SU-DHL-6 (cell line): ENCODE results near the gene NUDT12.

Experiments
- H2AFZ ChIP-seq: fragments of 200-600 bp; sonication (generic); 2 replicates; pipeline ENCODE4 v1.6.1; 2014; ENCODE audit warnings: low read depth, mild to moderate bottlenecking, moderate library complexity, mixed read lengths, antibody characterized with exemption, low read length; ENCODE audit not compliant: severe bottlenecking
- H3F3A ChIP-seq: fragments of 200-600 bp; shearing (Covaris generic); 2 replicates; pipeline ENCODE4 v1.6.0; 2016; ENCODE audit warnings: antibody characterized with exemption, mild to moderate bottlenecking; ENCODE audit not compliant: insufficient read depth
- H3K27ac ChIP-seq: fragments of 200-600 bp; sonication (generic); 2 replicates; pipeline ENCODE4 v1.5.1; 2016; ENCODE audit warnings: low read depth, mild to moderate bottlenecking, low read length, moderate library complexity, mixed read lengths
- H3K27me3 ChIP-seq: fragments of 200-600 bp; sonication (generic), shearing (Covaris generic); 2 replicates; pipeline ENCODE4 v1.6.0; 2014; ENCODE audit warnings: mild to moderate bottlenecking, low read length
- H3K36me3 ChIP-seq: fragments of 200-600 bp; sonication (generic); 2 replicates; pipeline ENCODE4 v1.6.1; 2014; ENCODE audit warnings: mild to moderate bottlenecking, low read length, mixed read lengths
- H3K4me2 ChIP-seq: fragments of 300-600, 200-600 bp; shearing (Covaris generic), sonication (generic); 2 replicates; pipeline ENCODE4 v1.6.0; 2014; ENCODE audit warnings: low read length, low read depth, mild to moderate bottlenecking; ENCODE audit not compliant: poor library complexity, severe bottlenecking
- H3K4me3 ChIP-seq: fragments of 200-600 bp; sonication (generic); 2 replicates; pipeline ENCODE4 v1.5.1; 2014; ENCODE audit warnings: antibody characterized with exemption, low read length, mild to moderate bottlenecking, mixed read lengths; ENCODE audit not compliant: insufficient read depth, poor library complexity, severe bottlenecking
- H3K79me2 ChIP-seq: fragments of 200-600 bp; sonication (generic); 2 replicates; pipeline ENCODE4 v1.6.1; 2014; ENCODE audit warnings: mild to moderate bottlenecking, low read length, moderate library complexity; ENCODE audit not compliant: insufficient read depth
- H3K9ac ChIP-seq: fragments of 200-600 bp; sonication (generic); 2 replicates; pipeline ENCODE4 v1.7.0; 2014; ENCODE audit warnings: mild to moderate bottlenecking, low read length
- H3K9me2 ChIP-seq: fragments of 200-600 bp; sonication (generic); replicated peaks from 2 replicates; pipeline ENCODE4 v1.6.1; 2014; ENCODE audit warnings: low read length; ENCODE audit not compliant: insufficient read depth
- H3K9me3 ChIP-seq: fragments of 200-600 bp; sonication (generic); 2 replicates; pipeline ENCODE4 v1.6.1; 2014; ENCODE audit warnings: low read length, mixed read lengths; ENCODE audit not compliant: insufficient read depth
- H4K20me1 ChIP-seq: fragments of 200-600 bp; sonication (generic); 2 replicates; pipeline ENCODE4 v1.6.1; 2014; ENCODE audit warnings: low read depth, mild to moderate bottlenecking, antibody characterized with exemption, low read length, moderate library complexity, mixed read lengths
- EZH2phosphoT487 ChIP-seq: fragments of 200-600 bp; sonication (generic), shearing (Covaris generic); conservative IDR thresholded peaks from 2 replicates; pipeline ENCODE4 v1.6.1; 2018; ENCODE audit warnings: mild to moderate bottlenecking, antibody characterized with exemption, low read length, moderate library complexity, mixed read lengths
- TF ChIP-seq, protein P1 (sequence below): fragments of 200-600 bp; sonication (generic); IDR thresholded peaks from one replicate; pipeline ENCODE4 v1.5.1; 2017; ENCODE audit warnings: antibody characterized with exemption, mild to moderate bottlenecking, low read length, moderate library complexity; ENCODE audit not compliant: insufficient read depth, poor library complexity, severe bottlenecking

NUDT12 gene

DNA sequence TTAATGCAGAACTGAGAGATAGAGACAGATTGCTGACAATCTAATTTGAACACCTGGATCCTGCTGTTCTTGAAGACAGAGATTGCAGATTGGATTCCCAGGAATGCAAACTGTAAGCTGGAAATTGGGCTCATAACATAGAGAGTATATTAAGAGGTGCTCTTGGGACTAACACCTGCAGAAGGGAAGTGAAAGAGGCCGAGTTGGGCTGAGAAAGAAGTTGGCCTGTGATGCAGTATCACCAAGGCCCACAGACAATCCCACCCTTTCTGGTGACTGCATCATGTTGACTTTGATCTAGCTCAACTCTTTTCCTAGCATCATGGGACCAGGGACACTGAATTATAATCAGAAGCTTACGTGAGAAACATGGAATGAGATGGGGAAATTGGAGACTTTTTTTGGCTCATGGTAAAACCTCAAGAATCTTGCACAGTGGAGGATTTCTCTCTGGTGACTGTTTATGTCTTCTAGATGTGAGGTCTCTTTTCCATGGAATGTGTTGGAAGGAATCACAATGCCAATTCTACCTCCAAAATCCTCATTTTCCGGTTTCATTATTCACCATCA is 36.5 kb upstream of the NUDT12 start:
- H3K9ac ChIP-seq, result no peak overlapping the region

DNA sequence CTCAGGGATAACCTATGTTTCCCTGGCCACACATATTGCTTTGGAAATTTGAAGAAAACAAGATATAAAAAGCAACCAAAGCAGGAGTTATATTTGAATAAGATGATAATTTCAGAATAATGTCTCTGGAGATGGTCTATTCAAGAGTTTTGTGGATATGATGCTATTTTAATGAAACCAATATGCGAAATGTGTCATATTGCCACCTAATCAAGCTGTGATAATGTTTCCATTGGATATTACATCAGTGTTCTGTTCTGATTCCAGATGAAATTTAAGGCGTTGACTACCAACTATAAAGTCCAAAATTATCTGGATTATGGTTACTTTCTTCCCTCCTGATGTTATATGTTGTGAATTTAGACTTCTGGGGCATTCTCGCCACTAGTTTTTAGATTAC is 27.6 kb upstream of the NUDT12 start:
- H3K36me3 ChIP-seq, result no peaks in the 10 kb centered on the region
- no peaks in the 10 kb centered on the region for H3K9me2 ChIP-seq
- no peaks in the 10 kb centered on the region for H3K27me3 ChIP-seq
- H3K4me3 ChIP-seq, result no peak overlapping the region
- no peaks in the 10 kb centered on the region for H4K20me1 ChIP-seq
- H3K79me2 ChIP-seq, result no peaks in the 10 kb centered on the region
- H3K9me3 ChIP-seq, result no peaks in the 10 kb centered on the region
- H3K9ac ChIP-seq, result no peak overlapping the region
- H3K4me2 ChIP-seq, result no peak overlapping the region
- no peak for TF ChIP-seq EZH2phosphoT487
- TF ChIP-seq, protein P1, sequence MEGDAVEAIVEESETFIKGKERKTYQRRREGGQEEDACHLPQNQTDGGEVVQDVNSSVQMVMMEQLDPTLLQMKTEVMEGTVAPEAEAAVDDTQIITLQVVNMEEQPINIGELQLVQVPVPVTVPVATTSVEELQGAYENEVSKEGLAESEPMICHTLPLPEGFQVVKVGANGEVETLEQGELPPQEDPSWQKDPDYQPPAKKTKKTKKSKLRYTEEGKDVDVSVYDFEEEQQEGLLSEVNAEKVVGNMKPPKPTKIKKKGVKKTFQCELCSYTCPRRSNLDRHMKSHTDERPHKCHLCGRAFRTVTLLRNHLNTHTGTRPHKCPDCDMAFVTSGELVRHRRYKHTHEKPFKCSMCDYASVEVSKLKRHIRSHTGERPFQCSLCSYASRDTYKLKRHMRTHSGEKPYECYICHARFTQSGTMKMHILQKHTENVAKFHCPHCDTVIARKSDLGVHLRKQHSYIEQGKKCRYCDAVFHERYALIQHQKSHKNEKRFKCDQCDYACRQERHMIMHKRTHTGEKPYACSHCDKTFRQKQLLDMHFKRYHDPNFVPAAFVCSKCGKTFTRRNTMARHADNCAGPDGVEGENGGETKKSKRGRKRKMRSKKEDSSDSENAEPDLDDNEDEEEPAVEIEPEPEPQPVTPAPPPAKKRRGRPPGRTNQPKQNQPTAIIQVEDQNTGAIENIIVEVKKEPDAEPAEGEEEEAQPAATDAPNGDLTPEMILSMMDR, result no peak
- no peak overlapping the region for H2AFZ ChIP-seq
- H3K27ac ChIP-seq, result no peak overlapping the region
- no peaks in the 10 kb centered on the region for H3F3A ChIP-seq

More for the DNA sequence above, 36.5 kb upstream of the NUDT12 start:
- Histone ChIP-seq H3K4me3 (no peak overlapping the region), H3F3A (no peaks in the 10 kb centered on the region), H4K20me1 (no peaks in the 10 kb centered on the region), H3K4me2 (no peak overlapping the region), H3K79me2 (no peaks in the 10 kb centered on the region), H2AFZ (no peak overlapping the region), H3K9me3 (no peaks in the 10 kb centered on the region), H3K27me3 (no peaks in the 10 kb centered on the region), H3K9me2 (no peaks in the 10 kb centered on the region), H3K27ac (no peak overlapping the region), H3K36me3 (no peaks in the 10 kb centered on the region)
- TF ChIP-seq EZH2phosphoT487, result no peak
- TF ChIP-seq, protein P1, result no peak

DNA sequence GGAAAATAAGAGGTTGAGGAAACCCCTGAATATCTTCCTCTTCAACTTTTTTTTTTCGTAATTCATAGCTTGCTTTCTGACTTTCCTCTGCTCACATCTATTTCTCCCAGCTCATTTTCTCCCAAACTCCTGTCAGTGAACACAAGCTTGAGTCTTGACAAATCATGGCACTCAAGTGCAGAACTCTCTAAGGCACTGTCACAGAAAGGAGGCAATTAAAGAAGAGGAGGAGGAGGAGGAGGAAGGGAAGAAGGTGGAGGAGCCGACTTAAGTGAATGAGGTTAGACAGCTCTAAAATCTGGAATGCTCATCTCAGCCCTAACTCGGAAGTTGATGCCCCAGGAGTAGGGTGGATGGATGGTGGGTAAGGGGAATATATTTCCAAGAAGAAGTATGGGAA is 27.2 kb upstream of the NUDT12 start:
- H3K4me3 ChIP-seq, result no peak overlapping the region
- H3K36me3 ChIP-seq, result no peaks in the 10 kb centered on the region
- H3K4me2 ChIP-seq, result no peak overlapping the region
- H3K79me2 ChIP-seq, result no peaks in the 10 kb centered on the region
- no peaks in the 10 kb centered on the region for H3F3A ChIP-seq
- H3K9ac ChIP-seq, result no peak overlapping the region
- H3K27me3 ChIP-seq, result no peaks in the 10 kb centered on the region
- H2AFZ ChIP-seq, result no peak overlapping the region
- no peaks in the 10 kb centered on the region for H3K9me2 ChIP-seq
- TF ChIP-seq, protein P1, result no peak
- TF ChIP-seq EZH2phosphoT487, result no peak
- no peaks in the 10 kb centered on the region for H4K20me1 ChIP-seq
- H3K27ac ChIP-seq, result no peak overlapping the region
- H3K9me3 ChIP-seq, result no peaks in the 10 kb centered on the region
